Hematopoietic multipotent progenitor cell treated with erythropoietin and hydrocortisone succinate and interleukin-3 and kit ligand, for 8 days (in vitro differentiated cells): ENCODE data around the gene HS6ST2.

Source experiments
- DNase-seq: peaks from one replicate; pipeline ENCODE4 v3.0.0-alpha.2; 2015

HS6ST2 gene

GRCh38 chrX:132737743-132738142 lies 220.7 kb downstream of the HS6ST2 start:
- DNase-seq, result peak; percentile 10

- no peak for DNase-seq
Observed at GRCh38 chrX:132732236-132732635, 226.2 kb downstream of the HS6ST2 start.

- DNase-seq, result no peak
Observed at GRCh38 chrX:132730726-132731125, 227.7 kb downstream of the HS6ST2 start.

- DNase-seq, result no peak
Observed at GRCh38 chrX:132730266-132730665, 228.2 kb downstream of the HS6ST2 start.

GRCh38 chrX:132728296-132728695 lies 230.1 kb downstream of the HS6ST2 start:
- DNase-seq, result no peak

GRCh38 chrX:132718431-132718958 lies 239.9 kb downstream of the HS6ST2 start:
- no peak for DNase-seq

GRCh38 chrX:132716006-132716405 lies 242.4 kb downstream of the HS6ST2 start:
- no peak for DNase-seq

- no peak for DNase-seq
Observed at GRCh38 chrX:132714913-132715312, 243.5 kb downstream of the HS6ST2 start.

- DNase-seq, result no peak
Observed at GRCh38 chrX:132712350-132712749, 246.1 kb downstream of the HS6ST2 start.

- no peak for DNase-seq
Observed at GRCh38 chrX:132710656-132711155, 247.7 kb downstream of the HS6ST2 start.

- no peak for DNase-seq
Observed at GRCh38 chrX:132708529-132708928, 249.9 kb downstream of the HS6ST2 start.

- DNase-seq, result no peak
Observed at GRCh38 chrX:132704769-132705168, 253.7 kb downstream of the HS6ST2 start.

- DNase-seq, result no peak
Observed at GRCh38 chrX:132694382-132694781, 264.0 kb downstream of the HS6ST2 start.

GRCh38 chrX:132692526-132692925 lies 265.9 kb downstream of the HS6ST2 start:
- no peak for DNase-seq

GRCh38 chrX:132692066-132692465 lies 266.4 kb downstream of the HS6ST2 start:
- DNase-seq, result no peak

GRCh38 chrX:132689612-132690563 lies 268.5 kb downstream of the HS6ST2 start:
- DNase-seq, result no peak

- no peak for DNase-seq
Observed at GRCh38 chrX:132685276-132685675, 273.2 kb downstream of the HS6ST2 start.

- no peak for DNase-seq
Observed at GRCh38 chrX:132677233-132677716, 281.2 kb downstream of the HS6ST2 start.

GRCh38 chrX:132676561-132677186 lies 281.8 kb downstream of the HS6ST2 start:
- no peak for DNase-seq

- DNase-seq, result no peak
Observed at GRCh38 chrX:132676102-132676501, 282.3 kb downstream of the HS6ST2 start.

GRCh38 chrX:132673331-132673730 lies 285.1 kb downstream of the HS6ST2 start:
- DNase-seq, result no peak

- DNase-seq, result no peak
Observed at GRCh38 chrX:132671229-132671641, 287.2 kb downstream of the HS6ST2 start.

GRCh38 chrX:132669142-132669541 lies 289.3 kb downstream of the HS6ST2 start:
- DNase-seq, result no peak

- DNase-seq, result no peak
Observed at GRCh38 chrX:132668178-132668577, 290.3 kb downstream of the HS6ST2 start.
